T-cell (primary cell): ENCODE measurements around the gene DST. TPM values are rescaled to one million over a fixed set of nuclear protein-coding genes. Genes with fewer than 3 reads are reported as not detected.

ENCODE experiments used
- ATAC-seq, 4 experiments: fragments of 200-7000 bp in 3 of 4; fragments of 150-1000 bp in 1 of 4; cut with Tn5 transposase; replicated peaks in 1 of 4; 1 replicate in 3 of 4; 2 replicates in 1 of 4; pipeline ENCODE4 v1.10.0; 2021; ENCODE audit warnings: moderate library complexity in 3 of 4, mild to moderate bottlenecking in 2 of 4, moderate number of reproducible peaks in 1 of 4
- CTCF ChIA-PET, 2 donors: fragments of 300-600 bp; sonication (Branson Sonifier 250); formaldehyde crosslinking; loops; one replicate each; lab custom pipeline; 2022; ENCODE audit warnings: antibody characterized with exemption in 2 of 2; lab: Charles Lee
- POLR2A ChIA-PET, 2 donors: fragments of 300-600 bp; sonication (Branson Sonifier 250); formaldehyde crosslinking; loops; one replicate each; lab custom pipeline; 2022; ENCODE audit warnings: antibody characterized with exemption in 2 of 2; lab: Charles Lee
- DNase-seq, 35 experiments: peaks; one replicate each; pipeline versions ENCODE4 v3.0.0 to v3.0.0-alpha.2; 2013 to 2023
- H3K27ac ChIP-seq: one replicate; pipeline ENCODE4 v1.5.1; 2013; ENCODE audit warnings: low read length
- H3K27me3 ChIP-seq, 2 experiments: replicated peaks in 1 of 2; 1 replicate in 1 of 2; 2 replicates in 1 of 2; pipeline versions ENCODE4 v1.6.1 to v1.7.0; 2013; ENCODE audit warnings: low read length in 1 of 2, mixed read lengths in 1 of 2; ENCODE audit not compliant: control insufficient read depth in 2 of 2, insufficient read depth in 2 of 2; ENCODE audit errors: extremely low read depth in 1 of 2
- H3K36me3 ChIP-seq, 2 donors: 1 replicate in 1 of 2; 2 replicates in 1 of 2; pipeline versions ENCODE4 v1.6.1 to v1.7.0; 2013; ENCODE audit warnings: low read length in 1 of 2; ENCODE audit not compliant: control insufficient read depth in 2 of 2, insufficient read depth in 1 of 2; ENCODE audit errors: extremely low read depth in 1 of 2
- H3K4me1 ChIP-seq, 2 experiments: 1 replicate in 1 of 2; 2 replicates in 1 of 2; pipeline versions ENCODE4 v1.6.1 to v1.7.0; 2013; ENCODE audit warnings: low read length in 2 of 2, mixed read lengths in 1 of 2; ENCODE audit not compliant: insufficient read depth in 2 of 2, control insufficient read depth in 1 of 2; ENCODE audit errors: extremely low read depth in 1 of 2
- H3K4me3 ChIP-seq, 2 donors: 1 replicate in 1 of 2; 2 replicates in 1 of 2; pipeline versions ENCODE4 v1.5.1 to v1.7.0; 2013; ENCODE audit warnings: mild to moderate bottlenecking in 2 of 2, low read length in 1 of 2, moderate library complexity in 1 of 2; ENCODE audit not compliant: control insufficient read depth in 1 of 2; ENCODE audit errors: extremely low read depth in 1 of 2
- H3K9me3 ChIP-seq: 2 replicates; pipeline ENCODE4 v1.7.0; 2013
- H3K27ac Mint-ChIP-seq, 2 donors: one replicate each; pipeline ENCODE4 v1.8.0; 2020 to 2021; ENCODE audit warnings: mild to moderate bottlenecking in 2 of 2, mixed read lengths in 2 of 2
- H3K27me3 Mint-ChIP-seq, 2 donors: one replicate each; pipeline ENCODE4 v1.8.0; 2021 to 2022; ENCODE audit warnings: mixed read lengths in 2 of 2
- H3K36me3 Mint-ChIP-seq: one replicate; pipeline ENCODE4 v1.8.0; 2021; ENCODE audit warnings: mixed read lengths
- H3K4me1 Mint-ChIP-seq, 3 donors: one replicate each; pipeline ENCODE4 v1.8.0; 2020 to 2022; ENCODE audit warnings: mixed read lengths in 3 of 3, mild to moderate bottlenecking in 1 of 3
- H3K4me3 Mint-ChIP-seq, 3 donors: one replicate each; pipeline ENCODE4 v1.8.0; 2020 to 2022; ENCODE audit warnings: mild to moderate bottlenecking in 3 of 3, mixed read lengths in 3 of 3, moderate library complexity in 3 of 3
- H3K9me3 Mint-ChIP-seq, 3 donors: one replicate each; pipeline ENCODE4 v1.8.0; 2020 to 2022; ENCODE audit warnings: mixed read lengths in 3 of 3
- WGBS: methylation state at CpG from one replicate; pipeline ENCODE4 v1.1.5; 2013; ENCODE audit warnings: missing lambda C conversion rate; ENCODE audit not compliant: insufficient coverage; 5-methylcytosine and 5-hydroxymethylcytosine counted together
- total RNA-seq, 35 experiments: library from RNA in 6 of 35; stranded (reverse) in 6 of 35; fragments of 120-200 nt in 1 of 35; gene quantifications; one replicate each; pipeline versions ENCODE4 v1.2.1 to v1.2.4 and lab custom pipeline; 2013 to 2026

Gene DST
- total RNA-seq, 5 donors from 2014 or later (not counting 1 experiment from before 2014, with no cell fraction given), result 3.1 to 12.1 (median 7.4) TPM

DNA sequence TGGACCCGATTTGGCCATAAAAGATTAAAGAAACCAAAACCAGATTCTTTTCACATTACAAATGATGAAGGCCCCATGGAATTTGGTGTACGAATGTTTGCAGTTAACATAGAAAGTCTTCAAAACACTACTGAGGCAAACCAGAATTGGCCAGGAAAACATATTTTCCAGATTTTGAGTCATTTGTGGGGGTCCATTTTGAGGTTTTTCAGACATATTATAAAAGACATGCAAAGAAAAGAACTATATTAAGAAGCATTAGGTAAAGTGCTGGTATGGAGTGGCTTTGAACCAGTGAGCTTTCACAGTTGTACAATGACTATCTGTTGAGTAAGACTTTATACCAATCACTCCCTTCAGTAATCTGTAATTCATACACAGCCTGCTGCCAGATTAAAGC lies 226.4 kb downstream of the DST start:
- ATAC-seq (no peak), DNase-seq (no peak)
- Histone ChIP-seq H3K27me3 (no peaks in the 10 kb centered on the region), H3K36me3 (no peaks in the 10 kb centered on the region), H3K27ac (no peak overlapping the region), H3K4me3 (no peak overlapping the region), H3K4me1 (no peaks in the 10 kb centered on the region), H3K9me3 (no peaks in the 10 kb centered on the region)
- H3K4me3 Mint-ChIP-seq, result no peak overlapping the region
- H3K9me3 Mint-ChIP-seq, result no peaks in the 10 kb centered on the region
- H3K36me3 Mint-ChIP-seq, result no peaks in the 10 kb centered on the region
- no peak overlapping the region for H3K27ac Mint-ChIP-seq
- no CpG with 5 or more reads among the region's 2 CpGs for WGBS
- peaks cover 0 to under 1% of the 10 kb centered on the region in 2 donors for H3K27me3 Mint-ChIP-seq
- ChIA-PET POLR2A (no interaction called here), CTCF (no interaction called here)
- no peaks in the 10 kb centered on the region for H3K4me1 Mint-ChIP-seq

DNA sequence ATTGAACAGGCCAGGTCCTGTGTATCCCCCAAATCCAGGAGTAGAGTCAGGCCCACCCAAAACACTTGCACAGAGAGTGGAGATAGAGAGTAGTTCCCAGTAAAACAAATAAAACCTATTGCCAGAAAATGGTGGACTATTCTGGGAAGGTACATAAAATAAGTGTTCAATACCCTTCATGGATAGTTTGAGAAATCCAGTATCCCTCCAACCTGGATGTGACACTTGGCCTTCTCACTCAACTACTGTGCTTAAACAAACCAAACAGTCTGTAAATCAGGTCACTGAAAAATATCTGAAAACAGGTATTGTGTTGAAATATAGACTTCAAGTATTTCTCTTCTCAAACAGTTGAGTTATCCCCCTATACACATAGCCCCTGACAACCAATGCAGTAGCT lies 233.7 kb downstream of the DST start:
- no peak overlapping the region for H3K4me3 Mint-ChIP-seq
- H3K4me3 ChIP-seq, result no peak overlapping the region
- ATAC-seq (no peak), DNase-seq (no peak)
- peaks cover 0 to 14% of the 10 kb centered on the region in 2 donors for H3K27me3 Mint-ChIP-seq
- no peaks in the 10 kb centered on the region for H3K9me3 ChIP-seq
- H3K4me1 ChIP-seq, result no peaks in the 10 kb centered on the region
- no peaks in the 10 kb centered on the region for H3K9me3 Mint-ChIP-seq
- no peaks in the 10 kb centered on the region for H3K36me3 ChIP-seq
- H3K27me3 ChIP-seq, result no peaks in the 10 kb centered on the region
- no peaks in the 10 kb centered on the region for H3K4me1 Mint-ChIP-seq
- ChIA-PET CTCF (no interaction called here), POLR2A (no interaction called here)
- H3K27ac ChIP-seq, result no peak overlapping the region
- H3K27ac Mint-ChIP-seq, result no peak overlapping the region
- no peaks in the 10 kb centered on the region for H3K36me3 Mint-ChIP-seq
